ENCODE measurements around the gene TSNAXIP1.
A peak's percentile ranks its signal among the peaks of the same experiment; 100 is the strongest.

GRCh38 chr16:67857547-67858233 is 51.0 kb downstream of the TSNAXIP1 start:
- no peak for TF ChIP-seq ETV6 (IDR thresholded peaks at IDR 0.05; ENCODE audit: borderline replicate concordance in 1 of 2, low read depth in 2 of 2, low read length in 1 of 2)
- no peak for TF ChIP-seq ETV6 (CRISPR knock-in tag; IDR thresholded peaks at IDR 0.05; ENCODE audit: borderline replicate concordance)
- TF ChIP-seq SREBF2 (CRISPR knock-in tag; IDR thresholded peaks at IDR 0.05): no peak
- TF ChIP-seq ZNF785 (CRISPR knock-in tag; IDR thresholded peaks at IDR 0.05): no peak
- 0 out of 2 replicates have a peak, but pooled peaks have one; percentile 42 for TF ChIP-seq DPF2 (IDR thresholded peaks at IDR 0.05)
- no peak for TF ChIP-seq RNF2 (IDR thresholded peaks at IDR 0.05)
- TF ChIP-seq TAF1 (IDR thresholded peaks at IDR 0.05; ENCODE audit: control insufficient read depth, extremely low read depth, insufficient read depth, low read length, severe bottlenecking): no peak

Measured in K562 (cell line).